Endothelial cell of hepatic sinusoid (primary cell): ENCODE measurements around the gene PTPA.
"Not testable (repeated sequence)": the region's sequence is repeated elsewhere in the genome, so short reads cannot be mapped to it uniquely, and the experiment has no call there.

Source experiments
- in situ Hi-C: cut with HindIII; loops from 2 replicates; pipeline ENCODE4 v1.10.0; 2017; ENCODE audit warnings: low sequenced_read_pairs

Gene PTPA

DNA sequence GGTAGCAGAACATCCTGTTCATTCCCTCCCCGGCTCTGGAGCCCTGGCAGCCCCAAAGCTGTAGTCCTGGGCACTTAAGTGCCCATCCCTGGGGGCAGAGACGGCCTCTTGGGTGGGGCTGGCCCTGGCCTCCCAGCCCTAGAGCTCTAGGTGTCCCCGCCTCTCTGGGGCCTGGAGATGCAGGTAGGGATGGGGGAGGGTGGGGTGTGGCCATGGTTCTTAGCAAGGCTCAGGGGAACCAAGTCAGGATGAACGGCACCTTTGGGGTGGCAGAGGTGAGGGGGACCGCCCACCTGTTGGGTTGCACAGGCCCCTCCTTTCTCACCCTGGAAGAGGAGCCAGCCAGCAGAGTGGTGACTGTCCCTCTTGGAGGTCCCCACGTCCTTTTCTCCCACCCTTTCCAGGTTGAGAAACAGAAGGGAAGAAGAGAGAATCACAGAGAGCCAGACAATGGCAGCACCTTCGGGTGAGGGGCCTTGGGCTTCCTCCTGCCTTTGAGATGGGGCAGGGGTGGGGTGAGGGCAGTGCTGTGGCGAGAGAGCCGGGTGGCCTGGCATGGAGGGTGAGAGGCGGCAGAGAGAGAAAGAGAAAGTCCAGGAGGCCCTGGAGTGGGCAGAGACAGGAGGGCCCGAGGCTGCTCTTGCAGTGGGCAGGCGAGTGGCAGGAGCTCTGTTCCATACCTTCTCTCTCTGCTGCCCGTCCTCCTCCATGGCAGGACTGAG, 3.0 kb upstream of the PTPA start:
- in situ Hi-C loops: no loop called here

DNA sequence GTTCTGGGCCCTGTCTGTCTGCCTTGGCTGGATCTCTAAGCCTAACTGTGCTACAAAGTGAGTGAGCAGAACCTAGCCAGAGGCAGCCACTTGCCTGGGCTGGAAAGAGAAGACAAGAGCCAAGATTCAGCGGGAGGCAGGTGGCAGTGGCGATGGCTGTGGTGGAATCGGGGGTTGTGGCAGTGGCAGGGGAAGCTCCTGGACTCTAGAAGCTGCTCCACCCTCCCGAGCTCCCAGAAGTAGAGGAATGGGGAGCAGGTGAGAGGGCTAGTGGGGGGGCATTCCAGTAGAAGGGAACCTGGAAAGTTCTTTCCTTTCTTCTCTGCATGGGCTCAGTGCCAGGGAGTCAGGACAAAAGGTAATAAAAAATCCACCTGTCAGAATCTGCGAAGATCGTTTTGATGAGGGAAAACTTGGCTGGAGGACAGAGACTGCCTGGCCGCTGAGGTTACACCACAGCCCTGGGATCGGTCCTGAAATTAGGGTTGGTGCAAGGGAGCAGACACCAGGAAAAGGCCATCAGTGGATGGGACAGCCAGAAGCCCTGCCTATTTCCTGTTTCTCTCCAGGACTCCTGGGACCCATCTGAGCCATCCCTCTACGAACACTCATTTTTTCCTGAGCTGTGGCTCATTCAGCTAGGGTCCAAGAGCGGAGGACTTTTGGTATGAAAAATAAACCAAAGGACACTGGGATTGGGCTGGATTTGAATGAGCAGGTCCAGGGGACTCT, 2.2 kb upstream of the PTPA start:
- in situ Hi-C loops: no loop called here

DNA sequence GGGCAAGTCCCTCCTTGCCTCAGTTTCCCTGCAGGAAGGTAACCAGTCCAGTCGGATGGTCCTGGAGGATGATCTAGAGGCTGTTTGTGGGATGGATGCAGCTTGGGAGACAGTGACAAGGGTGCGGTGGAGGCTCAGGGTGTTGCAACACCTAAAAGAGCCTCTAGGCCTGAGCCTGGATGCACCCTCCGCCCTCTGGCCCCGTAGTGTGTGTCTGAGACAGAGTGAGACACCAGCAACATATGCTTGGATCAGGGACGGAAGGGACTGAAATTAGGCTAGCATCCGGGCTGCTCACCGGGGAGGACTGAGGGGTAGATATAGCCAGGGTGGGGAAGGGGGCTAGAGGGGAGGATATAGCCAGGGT, 1.7 kb upstream of the PTPA start:
- in situ Hi-C loops: no loop called here

GRCh38 chr9:129109952-129110739, 1.1 kb upstream of the PTPA start:
- in situ Hi-C loops: no loop called here

DNA sequence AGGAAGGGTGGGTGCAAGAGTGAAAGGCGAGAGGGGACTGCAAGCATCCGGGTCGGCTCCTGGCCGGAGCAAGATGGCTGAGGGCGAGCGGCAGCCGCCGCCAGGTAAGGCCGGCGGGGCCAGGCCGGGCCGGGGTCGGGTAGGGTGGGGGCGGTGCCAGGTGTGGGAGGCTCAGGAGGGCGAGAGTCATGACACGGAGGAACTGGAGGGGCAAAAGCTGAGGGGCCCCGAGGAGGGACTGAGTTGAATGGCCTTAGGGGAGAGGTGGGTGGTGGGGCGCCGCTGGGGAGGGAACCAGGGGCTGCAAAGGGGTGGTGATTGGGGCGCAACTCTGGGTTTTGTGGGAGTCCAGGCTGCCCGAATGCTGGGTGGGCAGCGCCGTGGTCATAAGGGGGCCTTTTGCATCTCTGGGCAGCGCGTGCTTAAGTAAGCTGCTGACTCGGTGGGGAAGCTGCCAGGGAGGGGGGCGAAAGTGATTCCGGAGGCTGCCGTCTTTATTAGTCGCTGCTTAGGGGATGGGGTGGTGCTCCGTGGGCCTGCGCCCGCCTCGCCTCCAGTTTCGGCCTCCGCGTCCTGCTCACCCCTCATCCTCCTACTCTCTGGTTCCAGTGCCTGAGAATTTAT, 425 bp downstream of the PTPA start:
- in situ Hi-C loops: no loop called here

- in situ Hi-C loops: not testable (repeated sequence)
Measured at GRCh38 chr9:129112526-129112925, 1.3 kb downstream of the PTPA start.

- in situ Hi-C loops: no loop called here
Measured at GRCh38 chr9:129113645-129114304, 2.6 kb downstream of the PTPA start.

GRCh38 chr9:129118799-129119198, 7.6 kb downstream of the PTPA start:
- in situ Hi-C loops: no loop called here

DNA sequence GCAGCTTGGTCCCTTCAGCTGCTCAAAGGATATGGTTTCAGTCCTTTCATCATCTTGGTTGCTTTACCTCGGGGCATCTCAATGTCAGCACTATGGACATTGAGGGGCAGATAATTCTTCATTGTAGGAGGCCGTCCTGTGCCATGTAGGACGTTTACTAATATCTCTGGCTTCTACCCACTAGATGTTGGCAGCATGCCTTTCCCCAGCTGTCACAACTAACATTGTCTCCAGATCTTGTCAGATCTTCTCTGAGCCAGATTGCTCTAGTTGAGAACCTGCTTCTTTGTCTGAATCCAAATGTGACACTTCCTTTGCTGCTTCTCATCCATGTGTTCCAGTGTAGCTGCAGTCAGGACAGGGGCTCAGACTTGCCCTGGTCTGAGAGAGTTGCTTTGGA, 10.3 kb downstream of the PTPA start:
- in situ Hi-C loops: no loop called here

- in situ Hi-C loops: no loop called here
Measured at GRCh38 chr9:129122133-129122532, 10.9 kb downstream of the PTPA start.

DNA sequence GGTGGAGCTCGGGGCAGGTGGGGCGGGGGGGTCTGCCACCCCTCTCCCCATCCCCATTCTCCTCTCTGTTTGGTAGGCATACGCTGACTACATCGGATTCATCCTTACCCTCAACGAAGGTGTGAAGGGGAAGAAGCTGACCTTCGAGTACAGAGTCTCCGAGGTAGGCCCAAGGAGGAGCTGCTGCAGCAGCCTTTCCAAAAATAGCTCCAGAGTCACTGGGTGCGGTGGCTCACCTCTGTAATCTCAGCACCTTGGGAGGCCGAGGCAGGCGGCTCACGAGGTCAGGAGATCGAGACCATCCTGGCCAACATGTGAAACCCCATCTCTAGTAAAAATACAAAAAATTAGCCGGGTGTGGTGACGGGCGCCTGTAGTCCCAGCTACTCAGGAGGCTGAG, 11.8 kb downstream of the PTPA start:
- in situ Hi-C loops: not testable (repeated sequence)

DNA sequence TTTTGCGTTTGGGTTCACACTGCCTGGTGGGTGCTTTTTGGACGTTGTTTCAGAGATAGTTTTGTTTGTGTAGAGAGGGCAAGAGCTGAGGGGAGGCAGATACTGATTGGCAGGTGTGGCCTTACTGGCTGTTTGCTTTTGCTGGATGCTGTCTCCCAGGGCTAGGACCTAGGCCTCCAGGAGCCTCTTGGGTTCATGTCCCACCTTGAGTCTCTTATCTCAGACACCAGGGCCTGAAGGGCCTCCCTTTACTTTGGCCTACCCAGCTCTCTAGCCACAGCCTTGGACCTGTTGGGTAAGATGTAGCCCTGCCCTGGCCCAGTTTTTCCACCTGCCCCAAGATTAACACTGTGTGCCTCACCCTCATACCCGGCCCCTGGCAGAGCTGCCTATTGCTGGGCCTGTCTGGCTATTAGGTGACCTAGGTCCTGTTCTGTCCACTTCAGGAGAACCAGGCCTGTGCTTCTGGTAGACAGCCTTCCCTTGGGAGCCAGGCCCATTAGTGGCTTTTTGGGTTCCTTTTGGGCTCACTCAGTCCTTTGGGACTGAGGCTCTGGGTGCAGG, 13.4 kb downstream of the PTPA start:
- in situ Hi-C loops: no loop called here

DNA sequence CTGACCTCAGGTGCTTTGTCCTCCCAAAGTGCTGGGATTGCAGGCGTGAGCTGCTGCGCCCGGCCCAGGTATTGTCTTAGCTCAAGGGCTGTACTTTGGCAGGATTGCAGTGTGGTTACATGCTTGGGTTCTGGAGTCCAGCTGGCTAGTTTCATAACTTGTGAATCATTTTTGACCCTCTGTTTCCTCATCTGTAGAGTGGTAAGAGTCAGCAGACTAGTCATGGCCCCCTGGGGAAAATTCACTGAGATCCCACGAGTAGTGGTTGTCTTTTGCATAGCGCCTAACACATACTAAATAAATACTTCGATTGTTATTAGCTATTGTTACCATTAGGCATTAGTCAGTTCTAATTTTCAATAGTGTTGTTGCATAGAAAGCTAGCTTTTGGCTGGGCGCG, 14.3 kb downstream of the PTPA start:
- in situ Hi-C loops: no loop called here

DNA sequence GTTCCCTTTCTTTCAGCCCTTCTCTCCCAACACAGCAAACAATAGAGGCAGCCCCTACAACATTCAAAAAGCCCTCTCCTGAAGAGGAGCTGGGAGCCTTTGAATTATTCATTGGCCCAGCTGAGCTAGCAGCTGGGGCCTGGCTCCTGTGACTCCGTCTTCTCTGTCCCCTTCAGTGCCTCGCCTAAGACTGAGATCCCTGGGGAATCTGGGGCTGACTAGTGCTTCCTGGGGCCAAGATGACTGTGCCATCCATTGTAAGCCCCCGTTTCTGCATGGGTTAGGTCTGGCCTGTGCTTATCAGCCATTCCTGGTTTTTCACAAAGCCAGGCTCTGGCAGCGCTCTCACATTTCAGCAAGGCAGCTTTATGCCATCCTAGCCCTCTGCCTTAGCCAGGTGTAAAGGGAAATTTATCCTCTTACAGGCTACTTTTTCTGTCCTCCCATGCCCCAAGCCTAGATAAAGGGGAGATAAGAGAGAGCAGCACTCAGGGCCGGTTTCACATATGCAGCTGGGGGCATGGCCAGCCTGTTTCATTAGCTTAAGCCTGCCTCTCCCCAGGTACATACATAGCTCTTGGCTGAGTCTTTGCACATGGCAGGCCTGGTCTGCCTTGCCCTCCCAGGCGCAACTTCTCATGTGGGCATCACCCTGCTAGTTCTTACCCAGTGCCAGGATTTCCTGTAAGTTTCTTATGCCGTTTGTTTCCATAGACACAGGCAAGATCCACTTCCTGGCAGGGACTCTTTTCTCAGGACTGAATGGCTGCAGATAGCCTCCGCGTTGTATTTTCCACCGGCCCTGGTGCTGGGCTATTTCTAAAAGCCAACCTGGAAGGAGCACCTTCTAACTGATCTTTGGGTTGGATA, 15.8 kb downstream of the PTPA start:
- in situ Hi-C loops: no loop called here

GRCh38 chr9:129128689-129129088, 17.5 kb downstream of the PTPA start:
- in situ Hi-C loops: no loop called here

GRCh38 chr9:129130271-129130670, 19.1 kb downstream of the PTPA start:
- in situ Hi-C loops: loop anchor here (5.0 to 10.0 kb wide), 5 partner anchors 42 to 502 kb away; partner anchors contain the start of gene MIGA2

DNA sequence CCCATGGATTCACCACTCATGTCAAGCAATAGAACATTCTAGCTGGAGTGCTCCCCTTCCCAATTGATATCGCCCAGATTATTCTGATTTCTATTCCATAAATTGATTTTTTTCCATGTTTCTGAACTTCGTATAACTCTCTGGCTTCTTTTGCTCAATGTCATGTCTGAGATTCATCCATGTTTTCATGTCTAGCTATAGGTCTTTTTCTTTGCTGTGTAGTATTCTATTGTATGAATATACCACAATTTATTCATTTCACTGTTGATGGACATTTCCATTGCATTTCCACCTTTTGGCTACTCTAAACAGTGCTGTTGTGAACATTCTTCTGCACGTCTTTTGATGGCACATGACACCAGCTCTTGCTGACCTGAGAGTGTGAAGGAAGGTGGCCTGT, 19.6 kb downstream of the PTPA start:
- in situ Hi-C loops: loop anchor here (5.0 to 10.0 kb wide), 5 partner anchors 42 to 502 kb away; partner anchors contain the start of gene MIGA2

DNA sequence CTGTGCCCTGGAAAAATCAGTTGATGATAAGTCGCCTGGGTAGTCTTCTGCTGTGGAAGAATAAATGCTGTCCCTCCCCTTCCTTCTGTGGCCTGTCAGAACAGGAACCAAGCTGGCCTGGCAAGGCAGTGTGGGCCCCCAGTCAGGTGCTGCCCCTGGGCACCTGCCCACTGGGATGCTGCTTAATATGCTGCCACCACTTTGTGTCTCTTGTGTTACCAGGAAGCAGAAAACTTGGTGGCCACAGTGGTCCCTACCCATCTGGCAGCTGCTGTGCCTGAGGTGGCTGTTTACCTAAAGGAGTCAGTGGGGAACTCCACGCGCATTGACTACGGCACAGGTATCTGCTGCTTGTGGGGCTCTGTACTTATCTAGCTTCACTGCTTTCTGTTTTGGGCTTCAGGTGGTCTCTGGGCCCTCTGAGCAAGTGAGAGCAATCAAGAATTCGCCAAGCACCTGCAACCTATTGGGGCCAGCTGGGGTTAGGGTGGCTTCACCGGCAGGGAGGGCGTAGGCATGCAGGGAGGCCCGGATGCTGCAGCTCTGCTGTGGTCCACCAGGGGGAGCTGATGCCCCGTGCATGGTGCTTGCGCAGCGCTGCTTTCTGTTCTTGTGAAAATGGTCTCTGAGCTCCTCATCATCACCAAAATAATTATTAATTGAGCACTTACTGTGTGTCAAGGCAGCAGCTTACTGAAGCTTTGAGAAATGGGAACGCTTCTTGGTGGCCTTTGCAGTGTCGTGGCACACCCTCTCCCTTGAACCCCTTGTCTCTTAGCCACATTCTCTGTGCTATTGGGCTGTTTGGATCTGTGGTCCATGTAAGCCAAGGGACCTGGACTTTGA, 20.3 kb downstream of the PTPA start:
- in situ Hi-C loops: loop anchor here (5.0 to 10.0 kb wide), 5 partner anchors 41 to 501 kb away; partner anchors contain the start of gene MIGA2
